LHCN-M2 (cell line): ENCODE data around the gene RHO. TPM values are rescaled to one million over a fixed set of nuclear protein-coding genes. Genes with fewer than 3 reads are reported as not detected.

Experiments used
- DNase-seq: peaks from one replicate; pipeline ENCODE4 v3.0.0-alpha.2; 2012; ENCODE audit warnings: low read depth
- total RNA-seq: library from RNA; depleted of rRNA; stranded (reverse); fragments of >200 nt; gene quantifications from 2 replicates; pipeline ENCODE4 v1.2.3, GENCODE V29; 2014

Gene RHO
- total RNA-seq, 1 experiment from 2014 or later = not detected

DNA sequence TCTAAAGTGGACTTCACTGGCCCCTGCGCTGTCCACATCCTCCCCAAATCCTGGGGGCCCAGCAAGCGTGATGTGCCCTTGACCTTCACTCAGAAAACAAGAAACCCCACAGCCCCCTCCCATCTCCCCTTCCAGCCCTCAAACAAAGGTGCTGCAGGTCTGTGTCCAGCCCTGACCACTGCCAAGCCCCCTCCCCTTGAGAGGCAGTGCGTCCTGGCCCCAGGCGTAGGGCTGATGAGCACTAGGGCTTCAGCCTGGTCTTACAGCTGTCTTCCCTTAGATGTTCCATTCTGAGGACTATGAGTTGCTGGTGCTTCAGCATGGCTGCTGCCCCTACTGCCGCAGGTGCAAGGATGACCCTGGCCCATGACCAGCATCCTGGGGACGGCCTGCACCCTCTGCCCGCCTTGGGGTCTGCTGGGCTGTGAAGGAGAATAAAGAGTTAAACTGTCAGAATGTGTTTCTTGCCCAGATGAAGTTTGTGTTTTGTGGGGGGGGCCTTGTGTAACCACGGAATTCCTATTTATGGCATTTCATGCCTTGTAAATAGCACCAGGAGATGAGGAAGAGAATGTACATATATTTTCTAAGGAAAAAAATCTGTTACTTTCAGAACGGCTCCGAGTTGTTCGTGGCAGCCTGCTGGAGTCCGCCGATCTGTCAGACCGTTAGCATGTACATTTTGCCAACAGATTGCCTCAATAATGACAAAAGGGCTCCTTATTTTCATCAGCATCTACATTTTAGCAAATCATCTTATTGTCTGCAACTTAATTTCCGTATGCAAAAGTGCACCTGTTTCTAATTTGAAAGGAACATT lies 8.3 kb upstream of the RHO start:
- DNase-seq = no peak

DNA sequence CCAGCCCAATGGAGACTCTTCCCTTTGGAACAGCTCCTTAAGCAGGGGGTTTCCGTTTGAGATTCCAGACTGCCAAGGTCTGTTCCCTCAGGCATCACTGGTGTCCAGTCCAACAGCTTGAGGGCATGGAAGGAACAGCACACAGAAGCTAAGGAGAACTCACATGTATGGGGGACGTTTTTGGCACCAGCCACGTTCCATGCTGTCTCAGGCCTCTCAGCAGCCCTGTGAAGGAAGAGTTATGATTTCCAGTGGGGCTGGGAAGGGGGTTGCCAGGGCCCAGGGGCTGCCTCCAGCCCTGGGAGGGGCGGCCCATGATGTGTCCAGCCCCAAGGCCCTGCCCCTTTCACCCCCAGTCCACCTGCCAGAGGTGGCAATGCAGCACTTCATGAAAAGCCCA lies 7.5 kb upstream of the RHO start:
- no peak for DNase-seq

DNA sequence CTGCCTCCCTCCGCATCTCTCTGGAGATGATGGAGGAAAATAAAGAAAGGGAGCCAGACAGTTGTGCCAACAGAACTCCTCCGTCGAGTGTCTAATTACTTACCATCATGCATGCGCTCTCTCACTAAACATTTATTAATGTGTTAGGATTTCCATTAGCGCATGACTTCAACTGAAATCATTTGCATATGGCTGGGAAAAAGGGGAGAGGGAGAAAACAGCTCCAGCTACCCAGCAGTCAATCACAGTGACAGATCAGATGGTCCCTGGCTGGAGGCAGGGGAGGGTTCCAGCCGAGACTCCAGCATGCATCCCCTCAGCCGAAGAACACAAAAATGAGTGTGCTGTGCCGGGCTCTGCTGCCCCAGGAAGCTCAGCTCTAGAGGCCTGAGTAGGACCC lies 6.8 kb upstream of the RHO start:
- no peak for DNase-seq

DNA sequence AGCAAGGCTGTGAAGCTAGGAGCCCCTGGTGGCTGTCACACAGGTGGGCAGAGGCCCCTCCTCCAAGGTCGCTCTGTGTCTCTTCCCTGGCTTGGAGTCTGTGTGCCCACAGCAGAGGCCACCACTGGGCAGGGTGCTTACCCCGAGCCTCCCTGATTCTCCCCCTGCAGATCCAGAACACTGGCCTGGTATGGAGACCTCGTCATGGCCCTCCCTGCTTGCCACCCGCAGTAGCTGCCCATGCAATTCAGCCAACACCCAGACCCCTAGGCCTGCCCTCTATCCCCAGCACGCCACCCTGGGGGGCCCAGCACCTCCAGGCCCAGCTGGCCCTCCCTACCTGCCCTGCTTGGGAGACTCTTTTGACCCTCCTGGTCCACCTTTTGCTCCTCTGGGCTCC lies 5.5 kb upstream of the RHO start:
- DNase-seq = no peak

DNA sequence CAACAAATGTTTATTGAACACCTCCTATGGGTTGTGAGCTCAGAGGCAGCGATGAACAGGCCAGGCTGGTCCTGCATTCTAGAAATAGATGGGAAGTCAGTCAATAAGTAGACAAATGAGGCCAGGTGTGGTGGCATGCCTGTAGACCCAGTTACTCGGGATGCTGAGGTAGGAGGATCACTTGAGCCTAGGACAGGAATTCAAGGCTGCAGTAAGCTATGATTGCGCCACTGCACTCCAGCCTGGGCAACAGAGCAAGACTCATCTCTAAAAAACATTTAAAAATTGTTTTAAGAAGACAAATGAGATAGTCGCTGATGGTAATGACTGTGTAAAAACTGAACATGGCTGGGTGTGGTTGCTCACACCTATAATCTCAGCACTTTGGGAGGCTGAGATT lies 4.4 kb upstream of the RHO start:
- no peak for DNase-seq

DNA sequence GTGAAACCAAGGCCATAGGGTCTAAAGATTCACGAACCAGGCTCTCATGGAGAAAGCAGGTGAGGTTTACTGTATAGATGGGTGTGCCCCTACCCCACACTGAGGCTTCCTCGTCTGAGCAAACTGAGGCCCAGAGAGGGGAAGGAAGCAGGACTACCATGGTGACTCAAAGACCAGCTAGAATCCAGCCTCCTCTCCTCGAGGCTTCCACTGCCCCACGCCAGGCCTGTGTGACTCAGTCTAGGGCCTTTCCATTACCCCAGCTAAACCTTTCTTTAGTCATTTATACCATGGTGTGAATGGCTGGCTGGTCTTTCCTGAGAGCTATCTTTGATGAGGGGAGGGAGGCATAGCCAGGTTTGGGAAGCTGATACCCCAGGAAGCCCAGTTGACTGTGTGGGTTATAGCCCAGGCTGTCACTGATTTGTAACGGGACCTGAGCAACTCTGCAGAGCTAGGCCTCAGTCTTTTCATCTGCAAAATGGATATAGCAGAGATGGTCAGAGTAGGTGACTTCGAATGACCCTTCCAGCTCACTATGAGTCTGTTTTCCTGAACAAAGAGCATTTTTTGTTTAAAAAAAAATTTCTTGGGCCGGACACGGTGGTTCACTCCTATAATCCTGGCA lies 3.0 kb upstream of the RHO start:
- no peak for DNase-seq

DNA sequence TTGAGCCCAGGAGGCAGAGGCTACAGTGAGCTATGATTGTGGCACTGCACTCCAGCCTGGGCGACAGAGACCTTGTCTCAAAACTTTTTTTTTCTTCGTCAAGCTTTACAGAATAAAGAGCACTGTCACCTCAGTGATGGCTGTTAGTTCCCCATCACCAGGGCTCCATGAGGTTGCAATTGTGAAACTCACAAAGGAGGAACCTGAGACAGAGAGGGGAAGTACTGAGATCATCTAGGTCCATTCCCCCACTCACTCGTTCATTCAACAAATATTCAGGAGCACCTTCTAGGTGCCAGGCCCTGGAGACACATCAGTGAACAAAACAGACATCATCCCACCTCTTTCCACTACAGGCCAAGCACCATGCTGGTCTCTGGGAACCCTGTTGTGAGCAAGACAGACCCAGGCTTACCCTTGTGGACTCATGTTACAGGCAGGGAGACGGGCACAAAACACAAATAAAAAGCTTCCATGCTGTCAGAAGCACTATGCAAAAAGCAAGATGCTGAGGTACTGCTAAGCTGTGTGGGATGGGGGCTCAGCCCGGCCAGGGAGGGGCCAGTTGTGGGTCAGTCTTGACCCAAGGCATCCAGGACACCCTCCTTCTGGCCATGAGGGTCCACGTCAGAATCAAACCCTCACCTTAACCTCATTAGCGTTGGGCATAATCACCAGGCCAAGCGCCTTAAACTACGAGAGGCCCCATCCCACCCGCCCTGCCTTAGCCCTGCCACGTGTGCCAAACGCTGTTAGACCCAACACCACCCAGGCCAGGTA lies 2.1 kb upstream of the RHO start:
- DNase-seq = no peak

DNA sequence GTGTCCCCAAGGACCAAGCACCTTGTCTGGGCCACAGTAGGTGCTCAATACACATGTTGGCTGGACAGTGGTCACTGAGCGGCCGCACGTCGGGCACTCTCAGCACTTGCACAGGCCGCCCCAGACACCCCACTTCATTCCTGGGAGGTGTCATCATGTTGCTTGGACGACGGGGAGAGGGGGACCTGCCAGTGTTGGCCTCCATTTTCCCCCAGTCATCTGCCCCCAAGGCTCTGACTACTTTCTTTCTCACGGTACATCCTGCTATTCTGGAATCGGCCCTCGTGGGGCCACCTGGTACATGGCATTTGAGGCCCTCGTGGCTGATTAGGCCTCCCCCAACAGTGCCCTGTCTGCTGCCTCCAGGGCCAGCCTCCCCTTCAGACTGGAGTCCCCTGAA lies 1.2 kb upstream of the RHO start:
- no peak for DNase-seq

DNA sequence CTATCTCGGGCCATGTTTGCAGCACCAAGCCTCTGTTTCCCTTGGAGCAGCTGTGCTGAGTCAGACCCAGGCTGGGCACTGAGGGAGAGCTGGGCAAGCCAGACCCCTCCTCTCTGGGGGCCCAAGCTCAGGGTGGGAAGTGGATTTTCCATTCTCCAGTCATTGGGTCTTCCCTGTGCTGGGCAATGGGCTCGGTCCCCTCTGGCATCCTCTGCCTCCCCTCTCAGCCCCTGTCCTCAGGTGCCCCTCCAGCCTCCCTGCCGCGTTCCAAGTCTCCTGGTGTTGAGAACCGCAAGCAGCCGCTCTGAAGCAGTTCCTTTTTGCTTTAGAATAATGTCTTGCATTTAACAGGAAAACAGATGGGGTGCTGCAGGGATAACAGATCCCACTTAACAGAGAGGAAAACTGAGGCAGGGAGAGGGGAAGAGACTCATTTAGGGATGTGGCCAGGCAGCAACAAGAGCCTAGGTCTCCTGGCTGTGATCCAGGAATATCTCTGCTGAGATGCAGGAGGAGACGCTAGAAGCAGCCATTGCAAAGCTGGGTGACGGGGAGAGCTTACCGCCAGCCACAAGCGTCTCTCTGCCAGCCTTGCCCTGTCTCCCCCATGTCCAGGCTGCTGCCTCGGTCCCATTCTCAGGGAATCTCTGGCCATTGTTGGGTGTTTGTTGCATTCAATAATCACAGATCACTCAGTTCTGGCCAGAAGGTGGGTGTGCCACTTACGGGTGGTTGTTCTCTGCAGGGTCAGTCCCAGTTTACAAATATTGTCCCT lies 1.2 kb downstream of the RHO start:
- no peak for DNase-seq

DNA sequence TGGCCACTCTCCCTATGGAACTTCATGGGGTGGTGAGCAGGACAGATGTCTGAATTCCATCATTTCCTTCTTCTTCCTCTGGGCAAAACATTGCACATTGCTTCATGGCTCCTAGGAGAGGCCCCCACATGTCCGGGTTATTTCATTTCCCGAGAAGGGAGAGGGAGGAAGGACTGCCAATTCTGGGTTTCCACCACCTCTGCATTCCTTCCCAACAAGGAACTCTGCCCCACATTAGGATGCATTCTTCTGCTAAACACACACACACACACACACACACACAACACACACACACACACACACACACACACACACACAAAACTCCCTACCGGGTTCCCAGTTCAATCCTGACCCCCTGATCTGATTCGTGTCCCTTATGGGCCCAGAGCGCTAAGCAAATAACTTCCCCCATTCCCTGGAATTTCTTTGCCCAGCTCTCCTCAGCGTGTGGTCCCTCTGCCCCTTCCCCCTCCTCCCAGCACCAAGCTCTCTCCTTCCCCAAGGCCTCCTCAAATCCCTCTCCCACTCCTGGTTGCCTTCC lies 1.9 kb downstream of the RHO start:
- DNase-seq = no peak

DNA sequence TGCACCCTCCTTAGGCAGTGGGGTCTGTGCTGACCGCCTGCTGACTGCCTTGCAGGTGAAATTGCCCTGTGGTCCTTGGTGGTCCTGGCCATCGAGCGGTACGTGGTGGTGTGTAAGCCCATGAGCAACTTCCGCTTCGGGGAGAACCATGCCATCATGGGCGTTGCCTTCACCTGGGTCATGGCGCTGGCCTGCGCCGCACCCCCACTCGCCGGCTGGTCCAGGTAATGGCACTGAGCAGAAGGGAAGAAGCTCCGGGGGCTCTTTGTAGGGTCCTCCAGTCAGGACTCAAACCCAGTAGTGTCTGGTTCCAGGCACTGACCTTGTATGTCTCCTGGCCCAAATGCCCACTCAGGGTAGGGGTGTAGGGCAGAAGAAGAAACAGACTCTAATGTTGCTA lies 2.4 kb downstream of the RHO start:
- no peak for DNase-seq

DNA sequence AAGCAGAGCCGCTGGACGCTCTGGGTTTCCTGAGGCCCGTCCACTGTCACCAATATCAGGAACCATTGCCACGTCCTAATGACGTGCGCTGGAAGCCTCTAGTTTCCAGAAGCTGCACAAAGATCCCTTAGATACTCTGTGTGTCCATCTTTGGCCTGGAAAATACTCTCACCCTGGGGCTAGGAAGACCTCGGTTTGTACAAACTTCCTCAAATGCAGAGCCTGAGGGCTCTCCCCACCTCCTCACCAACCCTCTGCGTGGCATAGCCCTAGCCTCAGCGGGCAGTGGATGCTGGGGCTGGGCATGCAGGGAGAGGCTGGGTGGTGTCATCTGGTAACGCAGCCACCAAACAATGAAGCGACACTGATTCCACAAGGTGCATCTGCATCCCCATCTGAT lies 3.3 kb downstream of the RHO start:
- no peak for DNase-seq

DNA sequence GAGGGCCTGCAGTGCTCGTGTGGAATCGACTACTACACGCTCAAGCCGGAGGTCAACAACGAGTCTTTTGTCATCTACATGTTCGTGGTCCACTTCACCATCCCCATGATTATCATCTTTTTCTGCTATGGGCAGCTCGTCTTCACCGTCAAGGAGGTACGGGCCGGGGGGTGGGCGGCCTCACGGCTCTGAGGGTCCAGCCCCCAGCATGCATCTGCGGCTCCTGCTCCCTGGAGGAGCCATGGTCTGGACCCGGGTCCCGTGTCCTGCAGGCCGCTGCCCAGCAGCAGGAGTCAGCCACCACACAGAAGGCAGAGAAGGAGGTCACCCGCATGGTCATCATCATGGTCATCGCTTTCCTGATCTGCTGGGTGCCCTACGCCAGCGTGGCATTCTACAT lies 3.8 kb downstream of the RHO start:
- DNase-seq = no peak

DNA sequence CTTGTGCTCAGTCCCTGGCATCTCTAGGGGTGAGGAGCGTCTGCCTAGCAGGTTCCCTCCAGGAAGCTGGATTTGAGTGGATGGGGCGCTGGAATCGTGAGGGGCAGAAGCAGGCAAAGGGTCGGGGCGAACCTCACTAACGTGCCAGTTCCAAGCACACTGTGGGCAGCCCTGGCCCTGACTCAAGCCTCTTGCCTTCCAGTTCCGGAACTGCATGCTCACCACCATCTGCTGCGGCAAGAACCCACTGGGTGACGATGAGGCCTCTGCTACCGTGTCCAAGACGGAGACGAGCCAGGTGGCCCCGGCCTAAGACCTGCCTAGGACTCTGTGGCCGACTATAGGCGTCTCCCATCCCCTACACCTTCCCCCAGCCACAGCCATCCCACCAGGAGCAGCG lies 5.0 kb downstream of the RHO start:
- DNase-seq = no peak

DNA sequence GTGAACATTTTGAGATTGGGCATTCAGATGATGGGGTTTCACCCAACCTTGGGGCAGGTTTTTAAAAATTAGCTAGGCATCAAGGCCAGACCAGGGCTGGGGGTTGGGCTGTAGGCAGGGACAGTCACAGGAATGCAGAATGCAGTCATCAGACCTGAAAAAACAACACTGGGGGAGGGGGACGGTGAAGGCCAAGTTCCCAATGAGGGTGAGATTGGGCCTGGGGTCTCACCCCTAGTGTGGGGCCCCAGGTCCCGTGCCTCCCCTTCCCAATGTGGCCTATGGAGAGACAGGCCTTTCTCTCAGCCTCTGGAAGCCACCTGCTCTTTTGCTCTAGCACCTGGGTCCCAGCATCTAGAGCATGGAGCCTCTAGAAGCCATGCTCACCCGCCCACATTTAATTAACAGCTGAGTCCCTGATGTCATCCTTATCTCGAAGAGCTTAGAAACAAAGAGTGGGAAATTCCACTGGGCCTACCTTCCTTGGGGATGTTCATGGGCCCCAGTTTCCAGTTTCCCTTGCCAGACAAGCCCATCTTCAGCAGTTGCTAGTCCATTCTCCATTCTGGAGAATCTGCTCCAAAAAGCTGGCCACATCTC lies 6.1 kb downstream of the RHO start:
- DNase-seq = no peak

DNA sequence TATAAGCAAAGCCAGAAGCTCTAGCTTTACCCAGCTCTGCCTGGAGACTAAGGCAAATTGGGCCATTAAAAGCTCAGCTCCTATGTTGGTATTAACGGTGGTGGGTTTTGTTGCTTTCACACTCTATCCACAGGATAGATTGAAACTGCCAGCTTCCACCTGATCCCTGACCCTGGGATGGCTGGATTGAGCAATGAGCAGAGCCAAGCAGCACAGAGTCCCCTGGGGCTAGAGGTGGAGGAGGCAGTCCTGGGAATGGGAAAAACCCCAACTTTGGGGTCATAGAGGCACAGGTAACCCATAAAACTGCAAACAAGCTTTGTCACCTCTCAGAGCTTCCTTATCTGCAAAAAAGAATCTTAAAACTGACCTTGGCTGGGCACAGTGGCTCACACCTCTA lies 6.6 kb downstream of the RHO start:
- no peak for DNase-seq

DNA sequence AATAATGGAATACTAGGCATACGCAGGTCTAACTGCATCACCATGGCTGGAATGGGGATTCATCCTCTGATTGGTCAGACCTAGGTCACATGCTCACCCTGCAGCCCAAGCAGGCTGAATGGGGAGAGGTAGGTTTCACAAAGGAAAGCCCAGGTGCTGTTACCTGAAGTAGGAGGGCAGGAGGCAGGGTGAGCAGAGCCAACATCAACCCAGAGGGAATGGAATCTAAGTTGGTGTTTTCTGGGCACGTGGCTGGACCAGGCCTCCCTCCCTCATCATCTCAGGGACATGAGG lies 7.9 kb downstream of the RHO start:
- DNase-seq = no peak

DNA sequence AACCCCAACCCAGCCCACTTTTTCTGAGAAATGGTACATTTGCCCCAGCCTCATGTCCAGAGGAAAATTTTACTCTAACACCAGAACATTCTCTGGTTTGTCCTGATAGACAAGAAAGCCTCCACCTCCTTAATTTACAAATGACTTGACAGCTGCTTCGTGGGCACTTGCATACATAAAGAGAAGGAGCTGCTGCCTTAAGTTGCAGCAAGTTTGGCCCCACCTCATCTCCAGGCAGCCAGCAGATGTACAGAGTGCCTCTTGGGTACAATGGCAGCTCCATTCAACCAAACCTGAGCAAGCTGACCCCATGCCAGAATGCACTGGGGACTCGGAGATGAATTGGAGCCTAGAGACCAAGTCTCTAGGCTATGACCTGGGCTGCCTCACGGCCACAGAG lies 8.4 kb downstream of the RHO start:
- peak; percentile 28 for DNase-seq

DNA sequence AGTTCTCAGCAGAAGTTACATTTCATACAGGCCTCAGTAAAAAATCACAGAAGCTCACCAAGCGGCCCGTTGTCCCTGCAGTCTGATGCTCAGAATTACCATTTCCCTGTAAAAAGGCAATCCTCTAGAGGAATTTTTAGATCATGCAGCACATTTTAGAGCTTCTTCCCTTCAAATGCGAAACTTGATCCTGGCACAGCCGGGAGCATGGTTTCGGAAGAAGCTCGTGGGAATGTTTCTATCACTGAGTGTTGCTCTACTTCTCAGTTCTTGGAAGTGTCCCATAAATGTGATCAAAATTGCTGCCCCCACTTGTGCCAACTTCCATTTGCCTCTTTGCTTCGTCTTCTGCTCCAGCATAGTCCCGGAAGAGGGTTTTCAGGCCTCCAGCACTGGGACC lies 10.8 kb downstream of the RHO start:
- DNase-seq = peak; percentile 12

DNA sequence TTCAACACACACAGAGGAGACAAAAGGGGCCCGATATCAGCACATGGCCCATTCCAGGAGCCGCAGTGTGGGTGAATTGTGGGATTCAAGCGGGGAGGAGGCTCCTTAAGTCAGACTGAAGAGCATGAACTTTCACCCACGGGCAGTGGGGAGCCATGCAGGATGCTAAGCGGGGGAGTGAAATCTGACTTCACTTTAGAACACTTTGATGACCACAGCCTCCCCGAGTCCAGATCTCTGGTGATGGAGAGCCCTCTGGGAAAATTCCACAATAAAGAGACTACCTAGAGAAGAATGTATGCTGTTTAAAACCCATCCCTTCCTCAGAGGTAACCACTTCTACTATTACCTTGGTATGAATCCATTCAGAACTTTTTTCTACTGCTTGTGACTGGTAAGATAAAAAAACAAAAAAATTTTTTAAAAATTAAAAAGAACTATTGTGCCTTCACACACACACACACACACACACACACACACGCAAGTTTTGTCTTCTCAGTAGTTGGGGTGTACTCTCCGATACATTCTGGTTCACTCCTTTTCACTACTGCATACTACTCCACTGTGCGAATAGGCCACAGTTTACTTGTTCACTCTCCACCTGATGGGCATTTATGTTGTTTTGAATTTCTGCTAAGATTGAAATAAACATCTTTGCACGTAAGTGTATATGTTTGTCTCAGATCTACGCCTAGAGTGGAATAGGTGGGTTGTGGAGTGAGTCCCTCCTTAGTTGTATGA lies 12.5 kb downstream of the RHO start:
- no peak for DNase-seq

DNA sequence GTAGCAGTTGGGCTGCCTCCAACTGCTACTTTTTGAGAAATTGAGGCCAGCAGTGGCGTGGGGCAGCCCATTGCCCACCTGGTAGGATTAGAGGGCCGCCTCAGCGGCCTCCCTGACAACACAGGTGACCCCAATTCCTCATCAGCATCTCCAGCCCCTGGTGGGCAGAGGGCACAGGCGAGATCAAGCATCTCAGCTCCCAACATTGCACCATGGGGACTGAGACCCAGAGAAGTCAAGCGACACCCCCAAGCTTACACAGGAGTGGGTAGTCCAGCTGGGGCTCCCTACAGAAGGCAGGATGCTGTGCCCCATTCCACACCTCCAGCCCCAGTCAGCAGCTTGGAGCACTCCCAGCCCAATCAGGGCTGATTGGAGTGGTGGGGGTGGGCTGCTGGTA lies 14.3 kb downstream of the RHO start:
- no peak for DNase-seq
